Lung (tissue), 12 donors: ENCODE measurements around the gene C2orf68. TPM values are rescaled to one million over a fixed set of nuclear protein-coding genes. Genes with fewer than 3 reads are reported as not detected.

Source experiments
- ATAC-seq: fragments of 200-7000 bp; cut with Tn5 transposase; one replicate; pipeline ENCODE4 v1.9.1; 2020; ENCODE audit warnings: moderate number of reproducible peaks; ENCODE audit not compliant: insufficient read depth, low FRiP score
- DNase-seq, 3 donors: peaks; one replicate each; pipeline ENCODE4 v3.0.0-alpha.2; 2013 to 2017
- H3K27ac ChIP-seq, 2 donors: one replicate each; pipeline ENCODE4 v1.5.1; 2013; ENCODE audit warnings: mild to moderate bottlenecking in 2 of 2, moderate library complexity in 2 of 2, control low read depth in 1 of 2, inconsistent platforms in 1 of 2, low read depth in 1 of 2, low read length in 1 of 2
- H3K27me3 ChIP-seq, 3 donors: one replicate each; pipeline ENCODE4 v1.5.1; 2013; ENCODE audit warnings: low read length in 2 of 3; ENCODE audit not compliant: control insufficient read depth in 3 of 3, insufficient read depth in 3 of 3
- H3K36me3 ChIP-seq, 4 donors: one replicate each; pipeline ENCODE4 v1.5.1; 2013; ENCODE audit warnings: low read length in 4 of 4, mild to moderate bottlenecking in 1 of 4, moderate library complexity in 1 of 4; ENCODE audit not compliant: control insufficient read depth in 4 of 4, insufficient read depth in 4 of 4
- H3K4me1 ChIP-seq, 5 donors: one replicate each; pipeline ENCODE4 v1.5.1; 2013; ENCODE audit warnings: low read length in 5 of 5, mild to moderate bottlenecking in 2 of 5, moderate library complexity in 1 of 5; ENCODE audit not compliant: control insufficient read depth in 5 of 5, insufficient read depth in 5 of 5
- H3K4me3 ChIP-seq: one replicate; pipeline ENCODE4 v1.5.1; 2013; ENCODE audit warnings: mild to moderate bottlenecking, control low read depth, moderate library complexity
- H3K9ac ChIP-seq, 2 donors: one replicate each; pipeline ENCODE4 v1.5.1; 2013; ENCODE audit warnings: low read length in 2 of 2, control low read depth in 1 of 2; ENCODE audit not compliant: insufficient read depth in 1 of 2
- H3K9me3 ChIP-seq, 4 donors: one replicate each; pipeline ENCODE4 v1.5.1; 2013; ENCODE audit warnings: low read length in 3 of 4, mild to moderate bottlenecking in 1 of 4, moderate library complexity in 1 of 4; ENCODE audit not compliant: control insufficient read depth in 4 of 4, insufficient read depth in 3 of 4
- whole genome bisulfite sequencing, 2 donors: extraction: QIAGEN DNeasy Blood & Tissue Kit; methylation state at CpG; one replicate each; pipeline ENCODE4 v1.1.7; 2013; 5-methylcytosine and 5-hydroxymethylcytosine counted together
- polyA plus RNA-seq, 2 donors: library from polyadenylated mRNA; stranded (reverse); fragments of 200-250 nt; gene quantifications; one replicate each; pipeline ENCODE4 v1.2.1, GENCODE V29; 2013
- total RNA-seq, 2 donors: library from RNA; depleted of rRNA in 1 of 2; stranded (reverse); fragments of >200 nt in 1 of 2; gene quantifications; one replicate each; pipeline ENCODE4 v1.2.1, GENCODE V29; 2014 to 2021
- TF ChIP-seq, protein P1 (sequence below): IDR thresholded peaks from 2 replicates; pipeline ENCODE4 v1.5.1; 2012; ENCODE audit warnings: mild to moderate bottlenecking; ENCODE audit errors: control extremely low read depth, extremely low read depth
- donor health status: control.
- donor health status: control.
- donor health status: Bipolar disorder and iron deficiency.
- donor health status: healthy.
- donor health status: DM: yes; HTN: yes; CAD: no.

Gene C2orf68
- total and polyA plus RNA-seq, 4 donors, result 23.2 to 51.9 (median 40.7) TPM

DNA sequence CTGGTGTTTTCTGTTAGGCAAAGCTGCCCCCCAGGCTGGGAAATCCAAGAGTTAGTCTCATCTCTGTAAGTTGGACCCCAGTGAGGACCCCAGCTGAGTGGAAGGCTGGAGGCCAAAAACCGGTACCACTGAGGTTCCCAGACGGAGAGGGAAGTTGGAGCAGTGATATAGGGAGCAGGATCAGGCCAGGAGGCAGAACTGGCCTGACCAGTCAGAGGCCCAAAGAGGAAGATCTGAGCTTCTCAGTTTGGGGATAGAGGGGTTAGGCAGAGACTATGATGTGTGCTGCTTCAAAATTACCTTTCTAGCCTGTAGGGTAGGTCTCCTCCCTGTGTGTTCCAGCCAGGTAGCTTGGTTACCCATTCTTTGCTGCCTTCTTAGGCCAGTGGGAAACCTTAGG is 20.9 kb downstream of the C2orf68 start:
- 28 to 53% methylated on average over 2 of the region's 2 CpGs for WGBS, 2 donors
- Histone ChIP-seq H3K36me3 (peaks cover 0 to 5% (median 0%) of the 10 kb centered on the region in 4 donors), H3K4me3 (no peak overlapping the region), H3K27me3 (no peaks in the 10 kb centered on the region), H3K27ac (peak overlapping the region; percentile 21 to 94), H3K9me3 (no peaks in the 10 kb centered on the region), H3K9ac (peak overlapping the region in 1 of 2 donors; percentile 29), H3K4me1 (peaks cover 9 to 44% (median 37%) of the 10 kb centered on the region in 5 donors)
- ATAC-seq (no peak), DNase-seq (no peak)
- TF ChIP-seq, protein P1, sequence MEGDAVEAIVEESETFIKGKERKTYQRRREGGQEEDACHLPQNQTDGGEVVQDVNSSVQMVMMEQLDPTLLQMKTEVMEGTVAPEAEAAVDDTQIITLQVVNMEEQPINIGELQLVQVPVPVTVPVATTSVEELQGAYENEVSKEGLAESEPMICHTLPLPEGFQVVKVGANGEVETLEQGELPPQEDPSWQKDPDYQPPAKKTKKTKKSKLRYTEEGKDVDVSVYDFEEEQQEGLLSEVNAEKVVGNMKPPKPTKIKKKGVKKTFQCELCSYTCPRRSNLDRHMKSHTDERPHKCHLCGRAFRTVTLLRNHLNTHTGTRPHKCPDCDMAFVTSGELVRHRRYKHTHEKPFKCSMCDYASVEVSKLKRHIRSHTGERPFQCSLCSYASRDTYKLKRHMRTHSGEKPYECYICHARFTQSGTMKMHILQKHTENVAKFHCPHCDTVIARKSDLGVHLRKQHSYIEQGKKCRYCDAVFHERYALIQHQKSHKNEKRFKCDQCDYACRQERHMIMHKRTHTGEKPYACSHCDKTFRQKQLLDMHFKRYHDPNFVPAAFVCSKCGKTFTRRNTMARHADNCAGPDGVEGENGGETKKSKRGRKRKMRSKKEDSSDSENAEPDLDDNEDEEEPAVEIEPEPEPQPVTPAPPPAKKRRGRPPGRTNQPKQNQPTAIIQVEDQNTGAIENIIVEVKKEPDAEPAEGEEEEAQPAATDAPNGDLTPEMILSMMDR, result no peak

- no peaks in the 10 kb centered on the region for H3K27me3 ChIP-seq
- 20 to 23% methylated on average over 7 of the region's 7 CpGs for WGBS, 2 donors
- peak overlapping the region; percentile 4 to 94 for H3K27ac ChIP-seq
- TF ChIP-seq, protein P1, result no peak
- no peak overlapping the region for H3K9ac ChIP-seq
- DNase-seq, result peak; percentile 50 to 76 (median 60)
- H3K9me3 ChIP-seq, result no peaks in the 10 kb centered on the region
- H3K36me3 ChIP-seq, result peaks cover 0 to 5% (median 0%) of the 10 kb centered on the region in 4 donors
- ATAC-seq, result peak; percentile 54
- H3K4me3 ChIP-seq, result no peak overlapping the region
- peaks cover 17 to 48% (median 42%) of the 10 kb centered on the region in 5 donors for H3K4me1 ChIP-seq
These were observed 21.7 kb downstream of the C2orf68 start for GRCh38 chr2:85589982-85590791.

DNA sequence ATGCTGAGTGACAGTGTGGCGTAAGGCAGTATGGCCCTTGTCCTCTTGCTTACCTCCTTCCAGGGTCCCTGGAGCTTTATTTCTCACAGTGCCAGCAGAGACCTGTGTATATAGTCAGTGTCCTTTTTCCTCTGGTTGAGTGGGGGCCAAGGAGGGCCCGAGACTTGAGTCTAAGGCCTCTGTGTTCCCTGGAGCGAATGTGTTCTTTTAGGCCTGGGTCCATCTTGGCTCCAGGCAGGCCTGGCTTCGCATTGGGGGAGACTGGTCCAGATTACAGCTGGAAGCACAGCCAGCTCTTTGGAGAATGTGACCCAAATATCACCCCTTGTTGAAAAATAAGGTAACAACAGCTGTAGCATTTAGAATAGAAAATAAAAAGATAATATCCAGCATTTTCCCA is 22.7 kb downstream of the C2orf68 start:
- H3K27me3 ChIP-seq, result no peaks in the 10 kb centered on the region
- H3K4me3 ChIP-seq, result no peak overlapping the region
- no peaks in the 10 kb centered on the region for H3K9me3 ChIP-seq
- H3K4me1 ChIP-seq, result peaks cover 13 to 53% (median 42%) of the 10 kb centered on the region in 5 donors
- peak in 1 of 3 donors; percentile 33 for DNase-seq
- peak overlapping the region; percentile 29 to 86 for H3K27ac ChIP-seq
- H3K36me3 ChIP-seq, result peaks cover 0 to 5% (median 0%) of the 10 kb centered on the region in 4 donors
- H3K9ac ChIP-seq, result peak overlapping the region in 1 of 2 donors; percentile 34
- no peak for ATAC-seq
- TF ChIP-seq, protein P1, result no peak
- WGBS, 2 donors, result 80 to 82% methylated on average over 4 of the region's 4 CpGs
